ENCODE measurements around the gene FGF4. TPM values are rescaled to one million over a fixed set of nuclear protein-coding genes. Genes with fewer than 3 reads are reported as not detected.
"Not testable (repeated sequence)": the region's sequence is repeated elsewhere in the genome, so short reads cannot be mapped to it uniquely, and the experiment has no call there.

The FGF4 gene
- total RNA-seq, 1 donor from 2014 or later = not detected

DNA sequence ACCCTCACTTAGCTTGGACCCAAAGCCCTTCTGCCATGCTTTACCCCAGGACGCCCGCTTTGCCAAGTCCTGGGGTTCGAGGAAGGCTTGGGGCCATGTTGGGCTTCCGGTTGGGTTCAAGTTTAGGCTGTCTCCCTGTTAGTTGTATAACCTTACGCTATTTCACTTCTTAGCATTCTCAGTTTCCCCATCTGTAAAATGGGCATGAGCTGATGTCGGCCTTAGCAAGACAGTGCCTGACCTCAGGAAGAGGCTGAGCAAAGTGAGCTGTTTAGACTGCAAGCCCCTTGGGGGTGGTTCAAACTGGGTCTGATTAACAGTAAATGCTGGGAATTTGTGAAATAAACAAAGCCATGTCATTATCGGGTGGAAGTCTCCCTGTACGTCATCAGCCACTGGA is 3.2 kb upstream of the FGF4 start:
- Mint-ChIP-seq H3K4me3 (no peak overlapping the region), H3K27me3 (ENCODE audit: insufficient read depth) (peaks cover 6% of the 10 kb centered on the region), H3K9me3 (no peaks in the 10 kb centered on the region), H3K36me3 (ENCODE audit: low read depth) (no peaks in the 10 kb centered on the region), H3K4me1 (ENCODE audit: low read depth) (no peaks in the 10 kb centered on the region), H3K27ac (no peak overlapping the region)
- DNase-seq (ENCODE audit: low spot score) = no peak
- intact Hi-C loops (cut with micrococcal nuclease) = loop anchor here (5.0 kb wide), 1 partner anchor 71 kb away; no protein-coding TSS in a partner anchor

DNA sequence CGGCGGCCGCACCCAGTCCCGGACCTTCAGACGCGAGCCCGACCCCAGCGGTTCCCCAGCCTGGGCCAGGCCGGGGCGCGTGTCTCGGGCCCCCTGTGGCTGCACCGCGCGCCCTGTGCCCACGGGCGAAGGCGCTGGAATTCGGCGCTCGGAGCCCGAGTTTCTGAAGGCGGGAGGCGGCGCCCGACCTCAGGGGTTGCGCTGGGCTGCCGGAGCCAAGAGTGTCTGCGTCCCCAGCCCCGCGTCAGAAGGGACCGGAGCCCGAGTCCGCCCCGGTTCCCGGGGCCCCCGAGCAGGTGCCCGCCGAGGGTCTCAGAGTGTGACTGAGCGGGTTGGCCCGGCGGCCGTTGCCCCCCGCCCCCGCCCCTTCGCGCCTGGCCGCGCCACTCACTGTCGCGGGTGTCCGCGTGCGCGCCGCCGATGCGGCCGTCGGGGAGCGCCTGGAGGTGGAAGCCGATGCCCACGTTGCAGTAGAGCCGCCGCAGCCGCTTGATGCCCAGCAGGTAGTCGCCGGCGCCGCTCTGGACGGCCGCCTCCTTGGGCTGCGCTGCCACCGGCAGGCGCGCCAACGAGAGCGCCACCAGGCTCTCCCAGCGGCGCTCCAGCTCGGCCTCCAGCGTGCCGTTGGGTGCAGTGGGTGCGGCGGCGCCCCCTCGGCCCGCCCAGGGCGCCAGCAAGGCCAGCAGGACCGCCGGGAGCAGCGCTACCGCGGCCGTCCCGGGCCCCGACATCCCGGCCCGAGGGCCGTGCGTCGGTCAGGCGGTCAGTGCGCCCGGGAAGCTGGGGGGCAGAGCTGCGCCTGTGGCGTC is 583 bp downstream of the FGF4 start:
- H3K27ac Mint-ChIP-seq = no peak overlapping the region

GRCh38 chr11:69773626-69774353 is 1.4 kb downstream of the FGF4 start:
- Mint-ChIP-seq H3K36me3 (ENCODE audit: low read depth) (no peaks in the 10 kb centered on the region), H3K4me3 (no peak overlapping the region), H3K9me3 (no peaks in the 10 kb centered on the region), H3K27ac (no peak overlapping the region), H3K27me3 (ENCODE audit: insufficient read depth) (peaks cover 25% of the 10 kb centered on the region), H3K4me1 (ENCODE audit: low read depth) (no peaks in the 10 kb centered on the region)
- DNase-seq (ENCODE audit: low spot score) = no peak
- intact Hi-C loops (cut with micrococcal nuclease) = no loop called here

More for the DNA sequence above, 583 bp downstream of the FGF4 start:
- H3K27me3 Mint-ChIP-seq (ENCODE audit: insufficient read depth) = peaks cover 26% of the 10 kb centered on the region
- no peak overlapping the region for H3K4me3 Mint-ChIP-seq
- no peaks in the 10 kb centered on the region for H3K9me3 Mint-ChIP-seq
- no peaks in the 10 kb centered on the region for H3K36me3 Mint-ChIP-seq (ENCODE audit: low read depth)
- no peaks in the 10 kb centered on the region for H3K4me1 Mint-ChIP-seq (ENCODE audit: low read depth)
- intact Hi-C loops (cut with micrococcal nuclease) = loop anchor here (5.0 kb wide), 1 partner anchor 67 kb away; no protein-coding TSS in a partner anchor
- no peak for DNase-seq (ENCODE audit: low spot score)

DNA sequence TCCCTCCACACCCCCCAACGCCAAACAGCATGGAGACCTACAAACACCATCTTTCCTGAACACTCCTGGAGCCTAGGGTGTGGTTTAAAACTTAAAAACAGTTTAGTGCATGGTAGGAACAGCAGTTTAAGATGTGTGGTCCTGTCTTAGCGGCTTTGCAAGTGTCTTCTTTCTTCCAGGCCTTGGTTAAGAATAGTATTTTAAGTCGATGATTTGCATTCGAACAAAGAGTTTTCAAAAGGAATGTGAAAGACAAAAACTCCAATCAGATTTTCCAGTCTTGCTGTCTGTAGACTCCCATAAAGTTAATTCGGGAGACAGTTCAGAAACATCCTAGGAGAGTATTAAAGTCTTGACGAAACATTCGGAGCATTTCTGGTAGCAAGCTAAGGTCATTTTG is 3.7 kb downstream of the FGF4 start:
- Mint-ChIP-seq H3K36me3 (ENCODE audit: low read depth) (no peaks in the 10 kb centered on the region), H3K4me1 (ENCODE audit: low read depth) (no peaks in the 10 kb centered on the region), H3K27me3 (ENCODE audit: insufficient read depth) (peaks cover 22% of the 10 kb centered on the region), H3K27ac (no peak overlapping the region), H3K9me3 (no peaks in the 10 kb centered on the region), H3K4me3 (no peak overlapping the region)
- intact Hi-C loops (cut with micrococcal nuclease) = no loop called here
- no peak for DNase-seq (ENCODE audit: low spot score)

GRCh38 chr11:69770540-69770939 is 4.6 kb downstream of the FGF4 start:
- no peaks in the 10 kb centered on the region for H3K36me3 Mint-ChIP-seq (ENCODE audit: low read depth)
- intact Hi-C loops (cut with micrococcal nuclease) = no loop called here
- H3K27ac Mint-ChIP-seq = no peak overlapping the region
- H3K4me1 Mint-ChIP-seq (ENCODE audit: low read depth) = no peaks in the 10 kb centered on the region
- no peak overlapping the region for H3K4me3 Mint-ChIP-seq
- DNase-seq (ENCODE audit: low spot score) = no peak
- peaks cover 22% of the 10 kb centered on the region for H3K27me3 Mint-ChIP-seq (ENCODE audit: insufficient read depth)
- H3K9me3 Mint-ChIP-seq = no peaks in the 10 kb centered on the region

GRCh38 chr11:69765498-69765995 is 9.6 kb downstream of the FGF4 start:
- Mint-ChIP-seq H3K4me3 (no peak overlapping the region), H3K4me1 (ENCODE audit: low read depth) (no peaks in the 10 kb centered on the region), H3K27me3 (ENCODE audit: insufficient read depth) (peaks cover 4% of the 10 kb centered on the region), H3K27ac (no peak overlapping the region), H3K9me3 (no peaks in the 10 kb centered on the region), H3K36me3 (ENCODE audit: low read depth) (no peaks in the 10 kb centered on the region)
- DNase-seq (ENCODE audit: low spot score) = no peak
- intact Hi-C loops (cut with micrococcal nuclease) = no loop called here

DNA sequence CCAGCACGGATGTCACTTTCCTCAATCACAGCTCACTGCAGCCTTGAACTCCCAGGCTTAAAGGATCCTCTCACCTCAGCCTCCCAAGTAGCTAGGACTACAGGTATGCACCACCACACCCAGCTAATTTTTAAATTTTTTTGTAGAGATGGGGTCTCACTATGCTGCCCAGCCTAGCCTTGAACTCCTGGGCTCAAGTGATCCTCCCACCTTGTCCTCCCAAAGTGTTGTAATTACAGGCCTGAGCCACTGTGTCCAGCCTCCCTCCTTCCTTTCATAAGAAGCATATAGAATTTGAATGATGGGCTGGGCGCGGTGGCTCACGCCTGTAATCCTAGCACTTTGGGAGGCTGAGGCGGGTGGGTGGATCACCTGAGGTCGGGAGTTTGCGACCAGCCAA is 10.2 kb downstream of the FGF4 start:
- not testable (repeated sequence) for H3K4me3 Mint-ChIP-seq, H3K27ac Mint-ChIP-seq

DNA sequence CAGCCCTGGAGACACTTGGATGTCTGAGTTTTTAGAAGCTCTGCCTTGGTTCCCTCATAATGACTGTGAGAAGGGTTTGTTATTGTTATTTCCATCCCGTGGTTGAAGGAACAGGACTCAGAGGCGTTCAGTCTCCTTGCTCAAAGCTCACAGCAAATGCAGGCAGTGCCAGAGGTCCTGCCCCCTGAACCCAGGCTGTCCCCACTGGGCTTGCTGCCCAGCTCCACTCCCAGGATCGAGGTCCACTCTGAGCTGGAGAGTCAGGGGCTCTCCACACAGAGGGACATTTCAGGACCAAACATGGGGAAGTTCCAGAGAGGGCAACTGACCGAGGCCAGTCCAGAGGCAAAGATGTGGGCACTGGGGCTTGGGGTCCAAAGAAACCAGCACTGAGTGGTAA is 14.8 kb downstream of the FGF4 start:
- H3K4me1 Mint-ChIP-seq (ENCODE audit: low read depth) = no peaks in the 10 kb centered on the region

More for the DNA sequence above, 10.2 kb downstream of the FGF4 start:
- H3K27me3 Mint-ChIP-seq (ENCODE audit: insufficient read depth); H3K4me1 Mint-ChIP-seq (ENCODE audit: low read depth); DNase-seq (ENCODE audit: low spot score); H3K36me3 Mint-ChIP-seq (ENCODE audit: low read depth); intact Hi-C loops (cut with micrococcal nuclease); H3K9me3 Mint-ChIP-seq: not testable (repeated sequence)

GRCh38 chr11:69752890-69753289 is 22.3 kb downstream of the FGF4 start:
- no peak overlapping the region for H3K4me3 Mint-ChIP-seq
- intact Hi-C loops (cut with micrococcal nuclease) = no loop called here
- H3K9me3 Mint-ChIP-seq = no peaks in the 10 kb centered on the region

More for the DNA sequence above, 14.8 kb downstream of the FGF4 start:
- intact Hi-C loops (cut with micrococcal nuclease) = no loop called here
- Mint-ChIP-seq H3K27ac (no peak overlapping the region), H3K9me3 (no peaks in the 10 kb centered on the region), H3K4me3 (no peak overlapping the region), H3K36me3 (ENCODE audit: low read depth) (no peaks in the 10 kb centered on the region), H3K27me3 (ENCODE audit: insufficient read depth) (peaks cover 4% of the 10 kb centered on the region)
- no peak for DNase-seq (ENCODE audit: low spot score)

DNA sequence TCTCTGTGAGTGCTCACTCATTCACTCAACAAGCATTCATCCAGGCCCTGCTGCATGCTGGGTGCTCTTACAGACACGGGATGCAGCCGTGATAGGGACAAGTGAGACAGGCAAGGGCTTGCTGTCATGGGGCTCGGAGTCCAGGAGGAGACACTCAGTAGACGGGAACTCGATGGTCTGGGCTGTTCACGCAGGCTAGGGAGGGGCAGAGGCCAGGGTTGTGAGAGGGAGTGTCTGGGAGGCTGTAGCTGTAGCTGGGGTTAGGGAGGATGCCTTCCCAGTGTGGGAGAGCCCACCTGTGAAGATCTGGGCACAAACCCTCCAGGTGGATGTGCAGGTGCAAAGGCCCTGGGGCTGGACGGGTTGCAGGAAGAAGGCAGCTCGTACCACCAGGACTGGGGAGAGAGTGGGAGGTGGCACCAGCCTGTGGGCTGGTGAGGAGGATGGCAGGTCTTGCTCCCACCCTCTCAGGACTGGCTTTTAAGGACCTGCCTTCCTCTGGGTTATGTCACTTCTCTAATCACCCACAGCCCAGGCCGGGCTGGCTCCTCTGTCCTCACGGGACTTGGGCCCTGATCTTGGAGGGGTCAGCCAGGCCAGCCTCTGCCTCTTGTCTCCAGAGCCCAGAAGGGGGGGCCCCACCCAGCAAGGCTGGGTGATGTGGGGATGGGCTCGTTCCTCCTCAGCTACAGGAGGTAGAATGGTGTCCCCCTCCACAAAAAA is 24.1 kb downstream of the FGF4 start:
- no peak for DNase-seq (ENCODE audit: low spot score)
- Mint-ChIP-seq H3K9me3 (no peaks in the 10 kb centered on the region), H3K27me3 (ENCODE audit: insufficient read depth) (peaks cover 2% of the 10 kb centered on the region), H3K36me3 (ENCODE audit: low read depth) (no peaks in the 10 kb centered on the region), H3K4me1 (ENCODE audit: low read depth) (no peaks in the 10 kb centered on the region), H3K4me3 (no peak overlapping the region), H3K27ac (no peak overlapping the region)
- intact Hi-C loops (cut with micrococcal nuclease) = no loop called here

More at GRCh38 chr11:69752890-69753289, 22.3 kb downstream of the FGF4 start:
- H3K27me3 Mint-ChIP-seq (ENCODE audit: insufficient read depth) = peaks cover 1% of the 10 kb centered on the region
- no peak overlapping the region for H3K27ac Mint-ChIP-seq
- no peaks in the 10 kb centered on the region for H3K36me3 Mint-ChIP-seq (ENCODE audit: low read depth)
- no peak for DNase-seq (ENCODE audit: low spot score)
- H3K4me1 Mint-ChIP-seq (ENCODE audit: low read depth) = no peaks in the 10 kb centered on the region

DNA sequence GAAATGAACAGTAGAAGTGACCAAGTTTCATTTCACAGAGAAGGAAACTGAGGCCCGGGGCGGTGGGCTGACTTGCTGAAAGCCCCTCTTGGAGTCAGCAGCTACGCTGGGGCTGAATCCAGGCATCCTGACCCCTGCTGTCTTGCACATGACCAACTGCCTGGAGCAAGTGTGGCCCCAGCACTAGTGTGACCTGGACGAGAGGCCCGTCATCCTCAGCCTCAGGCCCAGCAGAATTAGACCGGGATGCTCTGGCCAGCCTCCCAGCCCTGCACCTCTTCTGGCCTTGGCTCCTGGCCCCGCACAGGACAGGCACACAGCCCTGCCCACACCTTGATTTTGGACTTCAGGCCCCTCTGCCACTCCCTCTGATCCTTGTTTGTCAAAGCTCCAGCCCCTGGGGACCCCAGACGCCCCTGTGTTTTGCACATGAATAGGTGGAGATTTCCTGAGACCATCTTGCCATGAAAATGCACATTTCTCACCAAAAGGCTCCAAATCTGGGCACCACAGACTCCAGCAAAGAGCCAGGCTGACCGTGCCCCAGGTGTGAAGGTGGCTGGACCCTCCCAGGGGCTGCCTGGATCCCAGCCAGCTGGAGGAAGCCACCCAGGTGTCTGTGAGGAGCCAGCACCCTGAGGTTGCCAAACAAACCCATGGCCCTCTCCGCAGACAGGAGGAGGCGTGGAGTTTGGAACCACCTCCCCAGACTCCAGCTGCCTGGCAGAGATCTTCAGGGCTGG is 24.9 kb downstream of the FGF4 start:
- no peaks in the 10 kb centered on the region for H3K4me1 Mint-ChIP-seq (ENCODE audit: low read depth)
- H3K36me3 Mint-ChIP-seq (ENCODE audit: low read depth) = no peaks in the 10 kb centered on the region
- no peak overlapping the region for H3K4me3 Mint-ChIP-seq
- DNase-seq (ENCODE audit: low spot score) = no peak
- no peak overlapping the region for H3K27ac Mint-ChIP-seq
- peaks cover 3% of the 10 kb centered on the region for H3K27me3 Mint-ChIP-seq (ENCODE audit: insufficient read depth)
- H3K9me3 Mint-ChIP-seq = no peaks in the 10 kb centered on the region
- intact Hi-C loops (cut with micrococcal nuclease) = no loop called here

- DNase-seq (ENCODE audit: low spot score) = no peak
- Mint-ChIP-seq H3K4me1 (ENCODE audit: low read depth) (no peaks in the 10 kb centered on the region), H3K9me3 (no peaks in the 10 kb centered on the region), H3K27me3 (ENCODE audit: insufficient read depth) (peaks cover 3% of the 10 kb centered on the region), H3K4me3 (no peak overlapping the region), H3K36me3 (ENCODE audit: low read depth) (no peaks in the 10 kb centered on the region), H3K27ac (no peak overlapping the region)
- intact Hi-C loops (cut with micrococcal nuclease) = no loop called here
Measured at GRCh38 chr11:69748637-69749036, 26.5 kb downstream of the FGF4 start.
